GM23338 (cell line): ENCODE measurements around the gene NECTIN2.
"Not testable (repeated sequence)": the region's sequence is repeated elsewhere in the genome, so short reads cannot be mapped to it uniquely, and the experiment has no call there.

Experiments used
- CREB1 ChIP-seq: fragments of 250-450 bp; sonication (Bioruptor Pico); IDR thresholded peaks from 2 replicates; pipeline ENCODE4 v1.5.0; 2020; ENCODE audit warnings: low read depth, mild to moderate bottlenecking, moderate library complexity
- ETS1 ChIP-seq: IDR thresholded peaks from 2 replicates; pipeline ENCODE4 v1.6.1; 2016; ENCODE audit warnings: antibody characterized with exemption
- EZH2 ChIP-seq: fragments of 200-600 bp; sonication (generic); IDR thresholded peaks from one replicate; pipeline ENCODE4 v1.8.0; 2017; ENCODE audit warnings: antibody characterized with exemption, mild to moderate bottlenecking, low read depth; ENCODE audit not compliant: unreplicated experiment
- EZH2phosphoT487 ChIP-seq: fragments of 200-600 bp; sonication (generic); IDR thresholded peaks from one replicate; pipeline ENCODE4 v1.8.1; 2018; ENCODE audit warnings: antibody characterized with exemption; ENCODE audit not compliant: unreplicated experiment
- JUNB ChIP-seq: IDR thresholded peaks from one replicate; pipeline ENCODE4 v1.6.1; 2016; ENCODE audit warnings: antibody characterized with exemption; ENCODE audit not compliant: unreplicated experiment
- NANOG ChIP-seq: IDR thresholded peaks from 2 replicates; pipeline ENCODE4 v1.6.1; 2016; ENCODE audit warnings: antibody characterized with exemption, borderline replicate concordance
- POLR2AphosphoS5 ChIP-seq: IDR thresholded peaks from 2 replicates; pipeline ENCODE4 v1.6.1; 2016; ENCODE audit warnings: antibody characterized with exemption, low read depth
- STAT1 ChIP-seq: IDR thresholded peaks from one replicate; pipeline ENCODE4 v1.6.1; 2016; ENCODE audit warnings: antibody characterized with exemption; ENCODE audit not compliant: unreplicated experiment
- ZNF114 ChIP-seq: fragments of 250-450 bp; sonication (Bioruptor Pico); IDR thresholded peaks from 2 replicates; pipeline ENCODE4 v1.5.0; 2020; ENCODE audit warnings: mild to moderate bottlenecking, moderate library complexity
- ZNF331 ChIP-seq: fragments of 250-450 bp; sonication (Bioruptor Pico); IDR thresholded peaks from 2 replicates; pipeline ENCODE4 v1.5.0; 2020; ENCODE audit warnings: low read depth, mild to moderate bottlenecking, moderate library complexity
- ZNF462 ChIP-seq: fragments of 250-450 bp; sonication (Bioruptor Pico); IDR thresholded peaks from 2 replicates; pipeline ENCODE4 v1.5.0; 2020; ENCODE audit warnings: mild to moderate bottlenecking, moderate library complexity
- TF ChIP-seq, protein P1 (sequence below), 2 experiments: fragments of 200-600 bp in 1 of 2; sonication (generic) in 1 of 2; conservative IDR thresholded peaks; 2 replicates each; pipeline versions ENCODE4 v1.5.1 to v1.6.1; 2016 to 2017; ENCODE audit warnings: antibody characterized with exemption in 2 of 2, low read depth in 2 of 2, mild to moderate bottlenecking in 2 of 2, moderate library complexity in 1 of 2
- TF ChIP-seq, protein P2 (sequence below): IDR thresholded peaks from one replicate; pipeline ENCODE4 v1.6.1; 2018; ENCODE audit warnings: antibody characterized with exemption; ENCODE audit not compliant: unreplicated experiment

- TF ChIP-seq POLR2AphosphoS5; CREB1 (CRISPR knock-in tag); EZH2; STAT1; JUNB; ZNF114; ETS1; EZH2phosphoT487; ZNF331 (CRISPR knock-in tag); NANOG; ZNF462: not testable (repeated sequence)
- TF ChIP-seq, protein P1, sequence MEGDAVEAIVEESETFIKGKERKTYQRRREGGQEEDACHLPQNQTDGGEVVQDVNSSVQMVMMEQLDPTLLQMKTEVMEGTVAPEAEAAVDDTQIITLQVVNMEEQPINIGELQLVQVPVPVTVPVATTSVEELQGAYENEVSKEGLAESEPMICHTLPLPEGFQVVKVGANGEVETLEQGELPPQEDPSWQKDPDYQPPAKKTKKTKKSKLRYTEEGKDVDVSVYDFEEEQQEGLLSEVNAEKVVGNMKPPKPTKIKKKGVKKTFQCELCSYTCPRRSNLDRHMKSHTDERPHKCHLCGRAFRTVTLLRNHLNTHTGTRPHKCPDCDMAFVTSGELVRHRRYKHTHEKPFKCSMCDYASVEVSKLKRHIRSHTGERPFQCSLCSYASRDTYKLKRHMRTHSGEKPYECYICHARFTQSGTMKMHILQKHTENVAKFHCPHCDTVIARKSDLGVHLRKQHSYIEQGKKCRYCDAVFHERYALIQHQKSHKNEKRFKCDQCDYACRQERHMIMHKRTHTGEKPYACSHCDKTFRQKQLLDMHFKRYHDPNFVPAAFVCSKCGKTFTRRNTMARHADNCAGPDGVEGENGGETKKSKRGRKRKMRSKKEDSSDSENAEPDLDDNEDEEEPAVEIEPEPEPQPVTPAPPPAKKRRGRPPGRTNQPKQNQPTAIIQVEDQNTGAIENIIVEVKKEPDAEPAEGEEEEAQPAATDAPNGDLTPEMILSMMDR (conservative IDR thresholded peaks at IDR 0.05; ENCODE audit: low read depth in 2 of 2), result not testable (repeated sequence)
- TF ChIP-seq, protein P2, sequence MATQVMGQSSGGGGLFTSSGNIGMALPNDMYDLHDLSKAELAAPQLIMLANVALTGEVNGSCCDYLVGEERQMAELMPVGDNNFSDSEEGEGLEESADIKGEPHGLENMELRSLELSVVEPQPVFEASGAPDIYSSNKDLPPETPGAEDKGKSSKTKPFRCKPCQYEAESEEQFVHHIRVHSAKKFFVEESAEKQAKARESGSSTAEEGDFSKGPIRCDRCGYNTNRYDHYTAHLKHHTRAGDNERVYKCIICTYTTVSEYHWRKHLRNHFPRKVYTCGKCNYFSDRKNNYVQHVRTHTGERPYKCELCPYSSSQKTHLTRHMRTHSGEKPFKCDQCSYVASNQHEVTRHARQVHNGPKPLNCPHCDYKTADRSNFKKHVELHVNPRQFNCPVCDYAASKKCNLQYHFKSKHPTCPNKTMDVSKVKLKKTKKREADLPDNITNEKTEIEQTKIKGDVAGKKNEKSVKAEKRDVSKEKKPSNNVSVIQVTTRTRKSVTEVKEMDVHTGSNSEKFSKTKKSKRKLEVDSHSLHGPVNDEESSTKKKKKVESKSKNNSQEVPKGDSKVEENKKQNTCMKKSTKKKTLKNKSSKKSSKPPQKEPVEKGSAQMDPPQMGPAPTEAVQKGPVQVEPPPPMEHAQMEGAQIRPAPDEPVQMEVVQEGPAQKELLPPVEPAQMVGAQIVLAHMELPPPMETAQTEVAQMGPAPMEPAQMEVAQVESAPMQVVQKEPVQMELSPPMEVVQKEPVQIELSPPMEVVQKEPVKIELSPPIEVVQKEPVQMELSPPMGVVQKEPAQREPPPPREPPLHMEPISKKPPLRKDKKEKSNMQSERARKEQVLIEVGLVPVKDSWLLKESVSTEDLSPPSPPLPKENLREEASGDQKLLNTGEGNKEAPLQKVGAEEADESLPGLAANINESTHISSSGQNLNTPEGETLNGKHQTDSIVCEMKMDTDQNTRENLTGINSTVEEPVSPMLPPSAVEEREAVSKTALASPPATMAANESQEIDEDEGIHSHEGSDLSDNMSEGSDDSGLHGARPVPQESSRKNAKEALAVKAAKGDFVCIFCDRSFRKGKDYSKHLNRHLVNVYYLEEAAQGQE, result not testable (repeated sequence)
Observed at GRCh38 chr19:44882619-44883397, 36.7 kb downstream of the NECTIN2 start.
